Activated CD4-positive, alpha-beta memory T cell treated with anti-CD3 and anti-CD28 coated beads, Interleukin-2, amount 10 ng/mL, durations not matched to agents 7 days and 5 days (primary cell): ENCODE measurements around the gene SLC39A1. TPM values are rescaled to one million over a fixed set of nuclear protein-coding genes. Genes with fewer than 3 reads are reported as not detected.
"Not testable (repeated sequence)": the region's sequence is repeated elsewhere in the genome, so short reads cannot be mapped to it uniquely, and the experiment has no call there.

ENCODE experiments used
- CTCF ChIA-PET: fragments of 350-600 bp; sonication (Branson Sonifier 250); formaldehyde crosslinking; loops from one replicate; lab custom pipeline; 2021; ENCODE audit warnings: antibody characterized with exemption, inconsistent platforms; lab: Charles Lee
- POLR2A ChIA-PET: fragments of 350-600 bp; sonication (Branson Sonifier 250); formaldehyde crosslinking; loops from one replicate; lab custom pipeline; 2021; ENCODE audit warnings: antibody characterized with exemption; lab: Charles Lee
- DNase-seq: peaks from one replicate; pipeline ENCODE4 v3.0.0-alpha.2; 2020
- H3K27ac Mint-ChIP-seq: one replicate; pipeline ENCODE4 v1.8.0; 2021; ENCODE audit warnings: mild to moderate bottlenecking, mixed read lengths
- H3K27me3 Mint-ChIP-seq: one replicate; pipeline ENCODE4 v1.8.0; 2021; ENCODE audit warnings: mixed read lengths
- H3K36me3 Mint-ChIP-seq: one replicate; pipeline ENCODE4 v1.8.0; 2021; ENCODE audit warnings: low read depth, mixed read lengths
- H3K4me1 Mint-ChIP-seq: one replicate; pipeline ENCODE4 v1.8.0; 2021; ENCODE audit warnings: mixed read lengths
- H3K4me3 Mint-ChIP-seq: one replicate; pipeline ENCODE4 v1.8.0; 2021; ENCODE audit warnings: mild to moderate bottlenecking, mixed read lengths
- H3K9me3 Mint-ChIP-seq: one replicate; pipeline ENCODE4 v1.8.0; 2021; ENCODE audit warnings: mixed read lengths
- total RNA-seq, 2 experiments: library from RNA; stranded (reverse); gene quantifications; one replicate each; pipeline ENCODE4 v1.2.3, GENCODE V29; 2021

Gene SLC39A1
- total RNA-seq, 2 experiments from 2014 or later = 42.5 to 42.6 TPM

- Mint-ChIP-seq H3K9me3 (no peaks in the 10 kb centered on the region), H3K27me3 (no peaks in the 10 kb centered on the region), H3K36me3 (peaks cover 23% of the 10 kb centered on the region), H3K27ac (peak overlapping the region; percentile 88), H3K4me1 (peaks cover 45% of the 10 kb centered on the region), H3K4me3 (peak overlapping the region; percentile 92)
- peak; percentile 23 for DNase-seq
- ChIA-PET CTCF (interaction anchor here (0.8 to 3.9 kb wide), 6 partner anchors 17 to 131 kb away, joined by 3 to 52 read pairs (median 5); partner anchors contain the start of genes CREB3L4, DENND4B and RPS27), POLR2A (interaction anchor here (0.6 to 7.1 kb wide), 25 partner anchors 12 to 405 kb away, joined by 3 to 165 read pairs (median 5); partner anchors contain the start of genes CHTOP, CREB3L4, CRTC2 and DENND4B)
These were observed 41.0 kb downstream of the SLC39A1 start for GRCh38 chr1:153922076-153922971.

GRCh38 chr1:153921803-153922075 lies 41.6 kb downstream of the SLC39A1 start:
- CTCF ChIA-PET = interaction anchor here (0.8 to 3.9 kb wide), 6 partner anchors 16 to 250 kb away, joined by 3 to 52 read pairs (median 4); partner anchors contain the start of genes DENND4B and RAB13
- H3K27me3 Mint-ChIP-seq = no peaks in the 10 kb centered on the region
- POLR2A ChIA-PET = interaction anchor here (0.8 to 7.1 kb wide), 17 partner anchors 19 to 287 kb away, joined by 3 to 165 read pairs (median 14); partner anchors contain the start of genes CHTOP, CREB3L4, CRTC2 and DENND4B
- DNase-seq = peak; percentile 20
- H3K36me3 Mint-ChIP-seq = peaks cover 23% of the 10 kb centered on the region
- peaks cover 45% of the 10 kb centered on the region for H3K4me1 Mint-ChIP-seq
- H3K9me3 Mint-ChIP-seq = no peaks in the 10 kb centered on the region
- peak overlapping the region; percentile 58 for H3K27ac Mint-ChIP-seq
- peak overlapping the region; percentile 92 for H3K4me3 Mint-ChIP-seq

- no peaks in the 10 kb centered on the region for H3K9me3 Mint-ChIP-seq
- peaks cover 24% of the 10 kb centered on the region for H3K36me3 Mint-ChIP-seq
- peaks cover 47% of the 10 kb centered on the region for H3K4me1 Mint-ChIP-seq
- POLR2A ChIA-PET = interaction anchor here (0.8 to 7.1 kb wide), 16 partner anchors 19 to 287 kb away, joined by 3 to 165 read pairs (median 14); partner anchors contain the start of genes CHTOP, CREB3L4, CRTC2 and DENND4B
- CTCF ChIA-PET = interaction anchor here (0.8 to 3.9 kb wide), 8 partner anchors 16 to 249 kb away, joined by 3 to 52 read pairs (median 4); partner anchors contain the start of genes CREB3L4, DENND4B and RAB13
- no peak for DNase-seq
- H3K27me3 Mint-ChIP-seq = no peaks in the 10 kb centered on the region
- H3K27ac Mint-ChIP-seq = peak overlapping the region; percentile 73
- H3K4me3 Mint-ChIP-seq = peak overlapping the region; percentile 92
These were observed 42.1 kb downstream of the SLC39A1 start for GRCh38 chr1:153921080-153921802.

GRCh38 chr1:153919876-153920852 lies 43.2 kb downstream of the SLC39A1 start:
- no peaks in the 10 kb centered on the region for H3K9me3 Mint-ChIP-seq
- peak; percentile 42 for DNase-seq
- H3K4me1 Mint-ChIP-seq = peaks cover 47% of the 10 kb centered on the region
- H3K36me3 Mint-ChIP-seq = peaks cover 30% of the 10 kb centered on the region
- ChIA-PET POLR2A (interaction anchor here (1.0 to 7.1 kb wide), 14 partner anchors 10 to 286 kb away, joined by 3 to 53 read pairs (median 6); partner anchors contain the start of genes CHTOP, CREB3L4, CRTC2 and DENND4B), CTCF (interaction anchor here (0.8 to 3.9 kb wide), 8 partner anchors 9 to 248 kb away, joined by 3 to 52 read pairs (median 5); partner anchors contain the start of genes CREB3L4, DENND4B, RAB13 and SLC27A3)
- peak overlapping the region; percentile 92 for H3K4me3 Mint-ChIP-seq
- peak overlapping the region; percentile 73 for H3K27ac Mint-ChIP-seq
- H3K27me3 Mint-ChIP-seq = no peaks in the 10 kb centered on the region

GRCh38 chr1:153916297-153916696 lies 47.0 kb downstream of the SLC39A1 start:
- Mint-ChIP-seq H3K9me3 (no peaks in the 10 kb centered on the region), H3K27me3 (no peaks in the 10 kb centered on the region), H3K4me1 (peaks cover 46% of the 10 kb centered on the region), H3K4me3 (no peak overlapping the region), H3K36me3 (peaks cover 32% of the 10 kb centered on the region), H3K27ac (no peak overlapping the region)
- ChIA-PET POLR2A (interaction anchor here (0.7 to 1.0 kb wide), 2 partner anchors 74 to 118 kb away, joined by 3 to 4 read pairs; partner anchors contain the start of gene RPS27), CTCF (interaction anchor here (0.8 to 1.2 kb wide), 2 partner anchors 30 to 111 kb away, joined by 3 to 4 read pairs; no protein-coding TSS in a partner anchor)
- DNase-seq = no peak

GRCh38 chr1:153912349-153912748 lies 51.0 kb downstream of the SLC39A1 start:
- Mint-ChIP-seq H3K4me3 (no peak overlapping the region), H3K4me1 (peaks cover 16% of the 10 kb centered on the region), H3K27ac (no peak overlapping the region), H3K27me3 (no peaks in the 10 kb centered on the region), H3K9me3 (no peaks in the 10 kb centered on the region), H3K36me3 (peaks cover 25% of the 10 kb centered on the region)
- POLR2A ChIA-PET = no interaction called here
- DNase-seq = no peak
- CTCF ChIA-PET = no interaction called here

GRCh38 chr1:153910560-153910959 lies 52.8 kb downstream of the SLC39A1 start:
- CTCF ChIA-PET = interaction anchor here (1.2 to 1.3 kb wide), 2 partner anchors 9 to 10 kb away, joined by 3 to 4 read pairs; no protein-coding TSS in a partner anchor
- H3K27me3 Mint-ChIP-seq, H3K4me3 Mint-ChIP-seq, H3K9me3 Mint-ChIP-seq, DNase-seq, H3K27ac Mint-ChIP-seq: not testable (repeated sequence)
- POLR2A ChIA-PET = interaction anchor here (0.8 to 2.1 kb wide), 8 partner anchors 9 to 80 kb away, joined by 3 to 7 read pairs (median 4); partner anchors contain the start of genes DENND4B, GATAD2B and RPS27
- peaks cover 30% of the 10 kb centered on the region for H3K36me3 Mint-ChIP-seq
- peaks cover 24% of the 10 kb centered on the region for H3K4me1 Mint-ChIP-seq

Other genes with a start within 250 kb of the SLC39A1 start
- gene INTS3, start 235.5 kb downstream of the SLC39A1 start, total RNA-seq = 10 to 100 TPM; 46.9 to 50.5 TPM
- 10 to 100 TPM; 24.9 to 25.3 TPM for gene SLC27A3, start 188.1 kb downstream of the SLC39A1 start, total RNA-seq
- gene GATAD2B, start 40.6 kb downstream of the SLC39A1 start, total RNA-seq = 10 to 100 TPM; 70.8 to 71.1 TPM
- gene DENND4B, start 16.8 kb downstream of the SLC39A1 start, total RNA-seq = 100 to 1,000 TPM; 159 to 166 TPM
- 100 to 1,000 TPM; 107 TPM for gene CRTC2, start 4.9 kb downstream of the SLC39A1 start, total RNA-seq
- gene CREB3L4, start 4.4 kb upstream of the SLC39A1 start, total RNA-seq = 1 to 10 TPM; 7.0 to 8.4 TPM
- gene JTB, start 14.1 kb upstream of the SLC39A1 start, total RNA-seq = 100 to 1,000 TPM; 120 to 127 TPM
- gene RAB13, start 22.8 kb upstream of the SLC39A1 start, total RNA-seq = under 1 TPM; 0.40 to 0.43 TPM
- gene RPS27, start 27.2 kb upstream of the SLC39A1 start, total RNA-seq = 1,000 to 10,000 TPM; 2,022 to 2,087 TPM
- gene NUP210L, start 191.5 kb upstream of the SLC39A1 start, total RNA-seq = under 1 TPM; 0.05 to 0.08 TPM
- 100 to 1,000 TPM; 792 to 805 TPM for gene TPM3, start 228.6 kb upstream of the SLC39A1 start, total RNA-seq
- gene CFAP141, start 242.8 kb upstream of the SLC39A1 start, total RNA-seq = not detected